Endodermal cell (in vitro differentiated cells): ENCODE results near the gene ARHGEF40. TPM values are rescaled to one million over a fixed set of nuclear protein-coding genes. Genes with fewer than 3 reads are reported as not detected.

Experiments used
- DNase-seq: peaks from one replicate; pipeline ENCODE4 v3.0.0-alpha.2; 2017
- H3K27ac ChIP-seq: 2 replicates; pipeline ENCODE4 v1.5.1; 2013; ENCODE audit warnings: mild to moderate bottlenecking, low read depth, low read length, moderate library complexity
- H3K27me3 ChIP-seq: 2 replicates; pipeline ENCODE4 v1.6.1; 2013; ENCODE audit warnings: mild to moderate bottlenecking, low read length, moderate library complexity; ENCODE audit not compliant: insufficient read depth, control insufficient read depth, poor library complexity, severe bottlenecking
- H3K36me3 ChIP-seq: 2 replicates; pipeline ENCODE4 v1.7.0; 2013; ENCODE audit warnings: mild to moderate bottlenecking, low read length, moderate library complexity; ENCODE audit not compliant: control insufficient read depth, insufficient read depth
- H3K4me1 ChIP-seq: one replicate; pipeline ENCODE4 v1.7.0; 2013; ENCODE audit warnings: low read length; ENCODE audit not compliant: control insufficient read depth, insufficient read depth
- H3K4me3 ChIP-seq: 2 replicates; pipeline ENCODE4 v1.5.1; 2013; ENCODE audit warnings: mild to moderate bottlenecking, low read length, moderate library complexity
- H3K9ac ChIP-seq: 2 replicates; pipeline ENCODE4 v1.6.1; 2013; ENCODE audit warnings: mild to moderate bottlenecking, low read length, moderate library complexity; ENCODE audit not compliant: poor library complexity, severe bottlenecking; ENCODE audit errors: extremely low read depth
- H3K9me3 ChIP-seq: 2 replicates; pipeline ENCODE4 v1.6.1; 2013; ENCODE audit warnings: mild to moderate bottlenecking, low read length, moderate library complexity; ENCODE audit not compliant: control insufficient read depth
- H3K27ac Mint-ChIP-seq: 2 replicates; pipeline ENCODE4 v1.8.0; 2020; ENCODE audit warnings: mixed read lengths
- H3K27me3 Mint-ChIP-seq: 2 replicates; pipeline ENCODE4 v1.8.0; 2021; ENCODE audit warnings: mild to moderate bottlenecking, mixed read lengths; ENCODE audit not compliant: insufficient read depth
- H3K36me3 Mint-ChIP-seq: 2 replicates; pipeline ENCODE4 v1.8.0; 2020; ENCODE audit warnings: low read depth, mixed read lengths
- H3K4me1 Mint-ChIP-seq: 2 replicates; pipeline ENCODE4 v1.8.0; 2020; ENCODE audit warnings: mixed read lengths
- H3K4me3 Mint-ChIP-seq: 2 replicates; pipeline ENCODE4 v1.8.0; 2020; ENCODE audit warnings: mild to moderate bottlenecking, moderate library complexity, mixed read lengths
- H3K9me3 Mint-ChIP-seq: 2 replicates; pipeline ENCODE4 v1.8.0; 2020; ENCODE audit warnings: mild to moderate bottlenecking, mixed read lengths
- CTCF ChIP-seq: fragments of 200-600 bp; sonication (generic); conservative IDR thresholded peaks from 2 replicates; pipeline ENCODE4 v1.5.0; 2021; ENCODE audit warnings: antibody characterized with exemption, mild to moderate bottlenecking
- WGBS, 2 experiments: methylation state at CpG; one replicate each; pipeline versions ENCODE4 v1.1.5 to v1.1.7; 2013; ENCODE audit warnings: missing lambda C conversion rate in 2 of 2, mixed read lengths in 1 of 2; ENCODE audit not compliant: insufficient coverage in 1 of 2, insufficient read length in 1 of 2; 5-methylcytosine and 5-hydroxymethylcytosine counted together
- total RNA-seq, 2 donors: library from RNA; stranded (reverse); fragmentation: NEBNext Ultra II Directional in 1 of 2; extraction: Animal tissue kit (Norgen Biotek cat#: 25700) in 1 of 2; gene quantifications; 2 replicates in 1 of 2; 3 replicates in 1 of 2; pipeline ENCODE4 v1.2.1, GENCODE V29; 2021

ARHGEF40 gene
- total RNA-seq, 2 donors from 2014 or later: 71.1 to 73.5 TPM

GRCh38 chr14:21113369-21113768 lies 43.3 kb downstream of the ARHGEF40 start:
- no peaks in the 10 kb centered on the region for H3K9me3 ChIP-seq
- WGBS, 2 experiments: 88 to 98% methylated on average over 2 of the region's 2 CpGs
- no peaks in the 10 kb centered on the region for H3K27me3 ChIP-seq
- no peak for TF ChIP-seq CTCF
- Mint-ChIP-seq H3K27ac (no peak overlapping the region), H3K4me1 (peaks cover 1% of the 10 kb centered on the region), H3K4me3 (no peak overlapping the region), H3K36me3 (no peaks in the 10 kb centered on the region), H3K9me3 (no peaks in the 10 kb centered on the region), H3K27me3 (no peaks in the 10 kb centered on the region)
- H3K4me1 ChIP-seq: no peaks in the 10 kb centered on the region
- H3K9ac ChIP-seq: no peak overlapping the region
- no peaks in the 10 kb centered on the region for H3K36me3 ChIP-seq
- DNase-seq: no peak
- H3K4me3 ChIP-seq: no peak overlapping the region
- H3K27ac ChIP-seq: no peak overlapping the region

- H3K9me3 Mint-ChIP-seq: no peaks in the 10 kb centered on the region
- H3K9ac ChIP-seq: no peak overlapping the region
Measured at GRCh38 chr14:21118933-21119332, 48.8 kb downstream of the ARHGEF40 start.

GRCh38 chr14:21120686-21121085 lies 50.6 kb downstream of the ARHGEF40 start:
- no peak overlapping the region for H3K4me3 ChIP-seq
- no peaks in the 10 kb centered on the region for H3K9me3 Mint-ChIP-seq
- no peak overlapping the region for H3K4me3 Mint-ChIP-seq
- H3K4me1 Mint-ChIP-seq: no peaks in the 10 kb centered on the region
- no peaks in the 10 kb centered on the region for H3K27me3 Mint-ChIP-seq
- no peak overlapping the region for H3K27ac ChIP-seq
- DNase-seq: no peak
- 79 to 94% methylated on average over 2 to 3 of the region's 6 CpGs for WGBS, 2 experiments
- no peaks in the 10 kb centered on the region for H3K36me3 ChIP-seq
- H3K4me1 ChIP-seq: no peaks in the 10 kb centered on the region
- H3K9me3 ChIP-seq: no peaks in the 10 kb centered on the region
- H3K36me3 Mint-ChIP-seq: no peaks in the 10 kb centered on the region
- no peak for TF ChIP-seq CTCF
- H3K27me3 ChIP-seq: no peaks in the 10 kb centered on the region
- H3K9ac ChIP-seq: no peak overlapping the region
- no peak overlapping the region for H3K27ac Mint-ChIP-seq

More at GRCh38 chr14:21118933-21119332, 48.8 kb downstream of the ARHGEF40 start:
- Histone ChIP-seq H3K27me3 (no peaks in the 10 kb centered on the region), H3K9me3 (no peaks in the 10 kb centered on the region), H3K4me1 (no peaks in the 10 kb centered on the region), H3K36me3 (no peaks in the 10 kb centered on the region), H3K27ac (no peak overlapping the region), H3K4me3 (no peak overlapping the region)
- no peak for DNase-seq
- H3K27me3 Mint-ChIP-seq: no peaks in the 10 kb centered on the region
- no peak overlapping the region for H3K4me3 Mint-ChIP-seq
- 100% methylated on average over 1 to 2 of the region's 3 CpGs for WGBS, 2 experiments
- H3K4me1 Mint-ChIP-seq: no peaks in the 10 kb centered on the region
- H3K27ac Mint-ChIP-seq: no peak overlapping the region
- no peaks in the 10 kb centered on the region for H3K36me3 Mint-ChIP-seq
- no peak for TF ChIP-seq CTCF
